ENCODE measurements around the gene CEP128.

DNA sequence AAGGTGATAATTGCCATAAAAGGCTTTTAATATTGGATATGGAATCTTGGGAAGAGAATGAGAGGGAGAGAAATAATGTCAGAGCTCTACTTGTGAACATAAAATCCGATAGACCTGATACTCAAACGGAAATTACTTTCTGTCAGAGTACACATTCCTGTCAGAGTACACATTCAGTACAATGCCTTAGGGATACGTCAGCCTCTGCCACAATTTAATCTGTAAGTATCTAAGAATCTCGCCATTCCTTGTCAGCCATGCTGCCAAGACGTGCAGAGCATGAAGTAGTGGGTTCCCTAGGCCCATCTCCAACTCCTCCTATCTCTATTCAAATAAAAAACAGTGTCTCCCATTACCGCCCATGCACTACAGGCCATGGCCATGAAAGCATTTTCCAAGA, 242.6 kb downstream of the CEP128 start:
- TF ChIP-seq POLR2A (IDR thresholded peaks at IDR 0.05): no peak
- TF ChIP-seq, protein P1, sequence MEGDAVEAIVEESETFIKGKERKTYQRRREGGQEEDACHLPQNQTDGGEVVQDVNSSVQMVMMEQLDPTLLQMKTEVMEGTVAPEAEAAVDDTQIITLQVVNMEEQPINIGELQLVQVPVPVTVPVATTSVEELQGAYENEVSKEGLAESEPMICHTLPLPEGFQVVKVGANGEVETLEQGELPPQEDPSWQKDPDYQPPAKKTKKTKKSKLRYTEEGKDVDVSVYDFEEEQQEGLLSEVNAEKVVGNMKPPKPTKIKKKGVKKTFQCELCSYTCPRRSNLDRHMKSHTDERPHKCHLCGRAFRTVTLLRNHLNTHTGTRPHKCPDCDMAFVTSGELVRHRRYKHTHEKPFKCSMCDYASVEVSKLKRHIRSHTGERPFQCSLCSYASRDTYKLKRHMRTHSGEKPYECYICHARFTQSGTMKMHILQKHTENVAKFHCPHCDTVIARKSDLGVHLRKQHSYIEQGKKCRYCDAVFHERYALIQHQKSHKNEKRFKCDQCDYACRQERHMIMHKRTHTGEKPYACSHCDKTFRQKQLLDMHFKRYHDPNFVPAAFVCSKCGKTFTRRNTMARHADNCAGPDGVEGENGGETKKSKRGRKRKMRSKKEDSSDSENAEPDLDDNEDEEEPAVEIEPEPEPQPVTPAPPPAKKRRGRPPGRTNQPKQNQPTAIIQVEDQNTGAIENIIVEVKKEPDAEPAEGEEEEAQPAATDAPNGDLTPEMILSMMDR (IDR thresholded peaks at IDR 0.05): no peak
